GM12874 (cell line): ENCODE data around the gene CACNA2D3.

Source experiments
- TF ChIP-seq, protein P1 (sequence below): IDR thresholded peaks from 2 replicates; pipeline ENCODE4 v1.5.1; 2011; ENCODE audit warnings: low read depth, mild to moderate bottlenecking, control low read depth, low read length, moderate library complexity; ENCODE audit not compliant: insufficient read depth

The CACNA2D3 gene

DNA sequence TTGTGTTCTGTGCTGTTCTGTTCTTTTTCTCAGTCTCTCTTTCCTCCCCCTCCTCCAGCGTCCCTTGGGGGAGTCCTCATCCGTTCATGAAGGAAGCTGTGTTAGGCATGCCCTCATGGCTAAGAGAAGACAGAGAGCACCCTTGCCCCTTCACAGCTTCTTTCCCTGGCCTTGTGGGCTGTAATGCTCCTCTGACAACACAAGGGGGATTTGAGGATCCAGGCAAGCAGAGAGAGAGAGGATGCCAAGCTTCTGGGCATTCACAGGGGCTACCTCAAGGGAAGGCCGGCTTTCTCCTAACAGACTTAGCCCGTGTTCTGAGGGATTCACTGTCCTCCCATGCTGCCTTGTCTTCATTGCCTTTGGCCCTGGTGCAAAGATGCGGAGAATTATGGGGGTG, 416.0 kb downstream of the CACNA2D3 start:
- TF ChIP-seq, protein P1, sequence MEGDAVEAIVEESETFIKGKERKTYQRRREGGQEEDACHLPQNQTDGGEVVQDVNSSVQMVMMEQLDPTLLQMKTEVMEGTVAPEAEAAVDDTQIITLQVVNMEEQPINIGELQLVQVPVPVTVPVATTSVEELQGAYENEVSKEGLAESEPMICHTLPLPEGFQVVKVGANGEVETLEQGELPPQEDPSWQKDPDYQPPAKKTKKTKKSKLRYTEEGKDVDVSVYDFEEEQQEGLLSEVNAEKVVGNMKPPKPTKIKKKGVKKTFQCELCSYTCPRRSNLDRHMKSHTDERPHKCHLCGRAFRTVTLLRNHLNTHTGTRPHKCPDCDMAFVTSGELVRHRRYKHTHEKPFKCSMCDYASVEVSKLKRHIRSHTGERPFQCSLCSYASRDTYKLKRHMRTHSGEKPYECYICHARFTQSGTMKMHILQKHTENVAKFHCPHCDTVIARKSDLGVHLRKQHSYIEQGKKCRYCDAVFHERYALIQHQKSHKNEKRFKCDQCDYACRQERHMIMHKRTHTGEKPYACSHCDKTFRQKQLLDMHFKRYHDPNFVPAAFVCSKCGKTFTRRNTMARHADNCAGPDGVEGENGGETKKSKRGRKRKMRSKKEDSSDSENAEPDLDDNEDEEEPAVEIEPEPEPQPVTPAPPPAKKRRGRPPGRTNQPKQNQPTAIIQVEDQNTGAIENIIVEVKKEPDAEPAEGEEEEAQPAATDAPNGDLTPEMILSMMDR = no peak

DNA sequence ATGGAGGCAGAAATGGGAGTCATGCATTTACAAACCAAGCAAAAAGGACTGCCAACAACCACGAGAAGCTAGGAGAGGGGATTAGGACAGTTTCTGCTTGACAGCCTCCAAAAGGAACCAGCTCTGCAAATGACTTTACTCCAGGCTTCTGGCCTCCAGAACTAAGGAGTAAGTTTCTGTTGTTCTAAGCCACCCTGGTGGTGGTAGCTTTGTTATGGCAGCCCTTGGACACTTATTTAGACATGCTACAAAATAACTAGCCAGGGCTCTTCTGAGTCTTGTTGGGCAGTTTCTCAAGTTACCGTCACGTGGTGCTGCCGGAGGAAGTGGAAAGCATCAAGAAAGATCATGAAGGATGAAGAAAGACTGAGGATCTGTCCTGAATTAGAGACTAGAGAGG, 419.0 kb downstream of the CACNA2D3 start:
- TF ChIP-seq, protein P1 = no peak

DNA sequence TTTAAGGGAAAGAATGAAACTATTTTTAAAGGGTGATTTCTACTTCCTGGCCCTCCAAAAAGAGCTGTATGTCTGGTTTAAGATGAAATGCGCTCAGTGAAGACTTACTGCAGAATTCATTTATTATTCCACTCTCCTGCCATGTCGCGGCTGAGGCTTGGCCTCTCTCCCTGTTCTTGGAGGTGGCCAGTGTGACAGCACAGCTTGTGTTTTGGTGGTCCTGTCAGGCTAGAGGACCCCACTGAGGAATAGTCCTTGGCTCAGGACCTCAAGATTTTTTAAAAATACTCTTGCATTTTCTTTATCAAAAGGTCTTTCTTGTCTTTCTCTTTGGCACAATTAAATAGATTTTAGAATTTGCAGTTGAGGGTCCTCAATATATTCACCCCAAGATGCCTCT, 421.1 kb downstream of the CACNA2D3 start:
- TF ChIP-seq, protein P1 = no peak

DNA sequence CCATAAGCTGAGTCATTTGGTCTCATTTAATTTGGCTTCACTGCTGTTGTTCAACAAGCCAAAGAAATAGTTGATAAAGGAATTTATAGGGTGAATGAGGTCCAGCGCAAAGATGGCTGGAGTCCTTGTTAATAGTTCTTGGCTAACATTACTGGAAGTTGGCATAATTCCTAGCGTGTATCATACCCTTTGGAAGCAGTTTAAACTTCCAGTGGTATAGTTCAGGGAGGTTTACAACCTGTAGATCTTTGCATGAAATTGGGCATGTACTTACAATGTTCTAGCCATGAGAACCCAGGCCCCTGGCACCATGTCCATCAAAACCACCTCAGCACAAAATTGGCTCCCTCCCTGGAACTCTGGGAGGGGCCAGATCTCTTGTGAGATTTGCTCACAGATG, 424.7 kb downstream of the CACNA2D3 start:
- TF ChIP-seq, protein P1 = no peak

DNA sequence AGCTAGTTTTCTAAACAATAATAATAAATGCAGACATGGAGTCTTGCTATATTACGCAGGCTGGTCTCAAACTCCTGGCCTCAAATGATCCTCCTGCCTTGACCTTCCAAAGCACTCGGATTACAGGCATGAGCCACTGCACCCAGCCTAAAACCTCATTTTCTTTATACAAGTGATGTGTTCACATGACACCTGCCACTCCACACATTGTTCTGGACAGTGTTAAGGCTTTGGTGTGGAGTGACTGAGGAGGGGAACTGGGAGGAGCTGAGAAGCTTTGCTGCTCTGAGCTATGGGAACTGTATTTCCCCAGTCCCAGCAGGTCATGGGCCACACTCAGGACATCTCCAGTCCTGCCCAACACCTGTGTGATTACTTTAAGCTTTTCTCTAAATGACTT, 425.5 kb downstream of the CACNA2D3 start:
- TF ChIP-seq, protein P1 = no peak

DNA sequence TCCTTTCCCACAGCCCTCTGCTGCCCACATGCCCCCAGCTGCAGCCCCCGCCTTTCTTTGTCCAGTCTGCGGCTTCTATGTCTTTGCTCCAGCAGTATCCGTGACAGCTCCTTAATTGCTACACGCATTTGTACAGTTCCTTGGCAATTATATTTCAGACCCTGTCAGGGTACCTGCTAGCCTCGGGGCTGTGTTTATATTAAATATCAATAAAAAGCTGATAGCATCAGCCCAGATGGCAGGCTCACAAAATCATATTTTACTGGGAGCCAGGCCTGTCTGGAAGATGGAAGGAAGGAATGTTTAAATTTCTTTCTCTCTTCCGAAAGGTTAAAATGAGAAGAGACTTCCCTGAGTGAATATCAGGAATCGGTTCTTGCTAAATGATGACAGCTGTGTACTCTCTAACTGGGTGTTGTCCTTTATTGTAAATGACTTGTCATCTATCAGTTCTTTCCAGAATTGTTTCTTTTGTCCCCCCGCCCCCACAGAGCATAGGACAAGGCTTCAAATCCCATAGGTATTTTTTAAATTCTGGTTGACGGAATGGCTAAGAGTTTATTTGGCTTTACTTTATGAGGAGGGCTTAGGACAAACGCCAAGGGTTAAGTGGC, 427.4 kb downstream of the CACNA2D3 start:
- TF ChIP-seq, protein P1 = no peak

DNA sequence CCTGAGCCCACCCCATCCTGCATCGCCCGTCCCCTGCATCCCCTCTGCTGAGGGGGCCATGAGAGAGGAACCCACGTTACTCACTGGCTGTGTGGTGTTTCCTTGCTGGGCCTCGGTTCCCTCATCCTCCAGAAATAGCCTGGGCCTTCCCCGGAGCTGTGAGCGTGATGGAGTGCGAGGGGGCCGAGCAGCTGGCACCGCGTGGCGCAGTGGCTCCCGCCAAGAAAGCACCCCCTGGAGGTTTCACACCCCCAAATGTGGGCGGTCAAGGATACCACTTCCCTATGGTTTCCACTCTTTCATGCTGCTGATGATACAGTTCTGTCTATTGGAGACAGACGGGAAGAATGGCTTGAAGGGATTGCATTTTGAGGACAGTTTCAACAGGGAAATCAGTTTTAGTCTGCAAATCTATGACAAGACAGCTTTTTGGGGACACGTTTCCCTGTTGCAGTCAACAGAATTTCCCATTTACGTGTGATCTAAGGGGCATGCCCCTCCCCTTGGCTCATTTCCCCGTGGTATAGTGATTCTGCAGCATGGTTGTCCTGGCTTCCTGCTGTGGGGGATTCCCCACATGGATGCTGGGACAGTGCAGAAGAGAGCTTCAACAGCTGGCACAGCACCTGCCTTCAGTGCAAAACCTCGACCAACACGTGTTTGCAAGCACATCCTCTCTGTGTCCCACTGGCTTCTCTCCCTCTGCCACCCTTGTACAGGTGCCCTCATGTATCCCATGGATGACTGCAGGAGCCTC, 428.0 kb downstream of the CACNA2D3 start:
- TF ChIP-seq, protein P1 = no peak
